SU-DHL-6 (cell line): Measurements from ENCODE around the gene TRAPPC10.

Experiments
- CTCF ChIP-seq: fragments of 200-600 bp; sonication (generic); IDR thresholded peaks from one replicate; pipeline ENCODE4 v1.5.1; 2017; ENCODE audit warnings: antibody characterized with exemption, mild to moderate bottlenecking, low read length, moderate library complexity; ENCODE audit not compliant: insufficient read depth, poor library complexity, severe bottlenecking
- EZH2phosphoT487 ChIP-seq: fragments of 200-600 bp; sonication (generic), shearing (Covaris generic); conservative IDR thresholded peaks from 2 replicates; pipeline ENCODE4 v1.6.1; 2018; ENCODE audit warnings: mild to moderate bottlenecking, antibody characterized with exemption, low read length, moderate library complexity, mixed read lengths

- TF ChIP-seq CTCF: no peak
- no peak for TF ChIP-seq EZH2phosphoT487
Observed at GRCh38 chr21:44038063-44038462, 26.0 kb downstream of the TRAPPC10 start.
